ENCODE measurements around the gene ADAT3.

DNA sequence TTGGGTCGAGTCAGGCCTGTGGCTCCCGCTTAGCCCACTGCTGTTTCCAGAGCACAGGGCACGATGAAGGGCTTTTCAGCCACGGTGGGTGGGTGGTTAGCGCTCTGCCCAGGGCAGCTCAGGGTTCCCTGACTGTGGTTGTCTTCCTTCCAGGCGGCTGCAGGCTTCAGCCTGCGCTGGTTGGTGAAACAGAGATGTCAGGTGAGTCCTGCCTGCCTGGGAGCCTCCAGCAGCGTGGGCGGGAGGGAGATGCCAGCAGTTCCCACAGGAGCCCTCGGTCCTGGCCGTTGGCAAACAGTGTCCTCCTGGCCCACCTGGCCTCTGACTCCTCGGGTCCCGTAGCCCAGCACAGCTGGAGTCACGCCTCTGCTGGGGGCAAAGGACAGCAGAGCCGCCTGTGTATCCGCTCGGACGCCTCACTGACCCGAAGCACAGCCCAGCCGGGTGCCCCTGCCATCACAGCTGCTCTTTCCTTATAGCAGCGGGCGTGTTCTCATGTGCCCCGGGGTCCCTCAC is 9.7 kb downstream of the ADAT3 start:
- no peak for TF ChIP-seq EP300 (IDR thresholded peaks at IDR 0.05; ENCODE audit: low read depth)
- TF ChIP-seq, protein P1, sequence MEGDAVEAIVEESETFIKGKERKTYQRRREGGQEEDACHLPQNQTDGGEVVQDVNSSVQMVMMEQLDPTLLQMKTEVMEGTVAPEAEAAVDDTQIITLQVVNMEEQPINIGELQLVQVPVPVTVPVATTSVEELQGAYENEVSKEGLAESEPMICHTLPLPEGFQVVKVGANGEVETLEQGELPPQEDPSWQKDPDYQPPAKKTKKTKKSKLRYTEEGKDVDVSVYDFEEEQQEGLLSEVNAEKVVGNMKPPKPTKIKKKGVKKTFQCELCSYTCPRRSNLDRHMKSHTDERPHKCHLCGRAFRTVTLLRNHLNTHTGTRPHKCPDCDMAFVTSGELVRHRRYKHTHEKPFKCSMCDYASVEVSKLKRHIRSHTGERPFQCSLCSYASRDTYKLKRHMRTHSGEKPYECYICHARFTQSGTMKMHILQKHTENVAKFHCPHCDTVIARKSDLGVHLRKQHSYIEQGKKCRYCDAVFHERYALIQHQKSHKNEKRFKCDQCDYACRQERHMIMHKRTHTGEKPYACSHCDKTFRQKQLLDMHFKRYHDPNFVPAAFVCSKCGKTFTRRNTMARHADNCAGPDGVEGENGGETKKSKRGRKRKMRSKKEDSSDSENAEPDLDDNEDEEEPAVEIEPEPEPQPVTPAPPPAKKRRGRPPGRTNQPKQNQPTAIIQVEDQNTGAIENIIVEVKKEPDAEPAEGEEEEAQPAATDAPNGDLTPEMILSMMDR (IDR thresholded peaks at IDR 0.05) = no peak
